ENCODE results near the gene CACNA1C.
A peak's percentile ranks its signal among the peaks of the same experiment; 100 is the strongest.

The CACNA1C gene

GRCh38 chr12:2035431-2036055 lies 17.2 kb upstream of the CACNA1C start:
- no peak for DNase-seq (ENCODE audit: low read depth)

GRCh38 chr12:2039034-2039433 lies 13.8 kb upstream of the CACNA1C start:
- no peak for DNase-seq (ENCODE audit: low read depth)

- DNase-seq (ENCODE audit: low read depth) = no peak
Measured at GRCh38 chr12:2043054-2043453, 9.7 kb upstream of the CACNA1C start.

GRCh38 chr12:2044165-2044564 lies 8.6 kb upstream of the CACNA1C start:
- DNase-seq (ENCODE audit: low read depth) = no peak

GRCh38 chr12:2046957-2047356 lies 5.8 kb upstream of the CACNA1C start:
- no peak for DNase-seq (ENCODE audit: low read depth)

GRCh38 chr12:2047752-2048151 lies 5.0 kb upstream of the CACNA1C start:
- DNase-seq (ENCODE audit: low read depth) = no peak

GRCh38 chr12:2049604-2050540 lies 2.9 kb upstream of the CACNA1C start:
- DNase-seq (ENCODE audit: low read depth) = no peak

GRCh38 chr12:2051700-2052621 lies 826 bp upstream of the CACNA1C start:
- DNase-seq (ENCODE audit: low read depth) = no peak

GRCh38 chr12:2053691-2054090 lies 904 bp downstream of the CACNA1C start:
- no peak for DNase-seq (ENCODE audit: low read depth)

- no peak for DNase-seq (ENCODE audit: low read depth)
Measured at GRCh38 chr12:2054091-2055018, 1.6 kb downstream of the CACNA1C start.

GRCh38 chr12:2057041-2057794 lies 4.4 kb downstream of the CACNA1C start:
- DNase-seq (ENCODE audit: low read depth) = peak; percentile 36

- no peak for DNase-seq (ENCODE audit: low read depth)
Measured at GRCh38 chr12:2057795-2058408, 5.1 kb downstream of the CACNA1C start.

- no peak for DNase-seq (ENCODE audit: low read depth)
Measured at GRCh38 chr12:2058837-2059236, 6.0 kb downstream of the CACNA1C start.

- no peak for DNase-seq (ENCODE audit: low read depth)
Measured at GRCh38 chr12:2061402-2061801, 8.6 kb downstream of the CACNA1C start.

GRCh38 chr12:2064071-2064507 lies 11.3 kb downstream of the CACNA1C start:
- no peak for DNase-seq (ENCODE audit: low read depth)

- no peak for DNase-seq (ENCODE audit: low read depth)
Measured at GRCh38 chr12:2068653-2069052, 15.9 kb downstream of the CACNA1C start.

- no peak for DNase-seq (ENCODE audit: low read depth)
Measured at GRCh38 chr12:2070440-2071045, 17.8 kb downstream of the CACNA1C start.

GRCh38 chr12:2074792-2075191 lies 22.0 kb downstream of the CACNA1C start:
- DNase-seq (ENCODE audit: low read depth) = no peak

GRCh38 chr12:2075508-2076195 lies 22.9 kb downstream of the CACNA1C start:
- DNase-seq (ENCODE audit: low read depth) = no peak

Measured in activated T-cell treated with anti-CD3 and anti-CD28 coated beads for 48 hours (primary cell).